IMR-90 (cell line): ENCODE results near the gene CDX1. TPM values are rescaled to one million over a fixed set of nuclear protein-coding genes. Genes with fewer than 3 reads are reported as not detected.

Experiments
- ATAC-seq: fragments of 200-7000 bp; cut with Tn5 transposase; 2 replicates; pipeline ENCODE4 v1.9.1; 2020; ENCODE audit warnings: low read depth, mild to moderate bottlenecking, moderate library complexity
- BruUV-seq: library from RNA; stranded (reverse); fragments of 400-500 nt; replicated peaks from 2 replicates; lab custom pipeline; 2021; lab: Mats Ljungman, UMichigan
- CTCF ChIA-PET: fragments of 300-600 bp; formaldehyde crosslinking; extraction: SDS; loops from one replicate; lab custom pipeline; 2021; ENCODE audit warnings: antibody characterized with exemption; lab: Yijun Ruan, JAX
- POLR2A ChIA-PET: fragments of 300-600 bp; sonication (Branson Sonifier 250); formaldehyde crosslinking; loops from one replicate; lab custom pipeline; 2022; ENCODE audit warnings: antibody characterized with exemption; ENCODE audit not compliant: unreplicated experiment; lab: Charles Lee
- DNase-seq: peaks from one replicate; pipeline ENCODE4 v3.0.0; 2013
- H2AFZ ChIP-seq: replicated peaks from 2 replicates; pipeline ENCODE3; 2013; ENCODE audit warnings: low read length, mild to moderate bottlenecking; ENCODE audit not compliant: poor library complexity
- H2AK5ac ChIP-seq: 2 replicates; pipeline ENCODE4 v1.6.1; 2013; ENCODE audit warnings: low read depth, low read length, inconsistent platforms
- H2AK9ac ChIP-seq: replicated peaks from 2 replicates; pipeline ENCODE3; 2013; ENCODE audit warnings: mild to moderate bottlenecking, low read depth, low read length, moderate library complexity; ENCODE audit not compliant: poor library complexity
- H2BK120ac ChIP-seq: 2 replicates; pipeline ENCODE4 v1.6.1; 2013; ENCODE audit warnings: low read depth, low read length, inconsistent platforms
- H2BK15ac ChIP-seq: 3 replicates; pipeline ENCODE4 v1.6.1; 2013; ENCODE audit warnings: low read depth, low read length, inconsistent platforms
- H2BK20ac ChIP-seq: 2 replicates; pipeline ENCODE4 v1.6.1; 2013; ENCODE audit warnings: low read depth, mild to moderate bottlenecking, inconsistent platforms, low read length, moderate library complexity
- H2BK5ac ChIP-seq: 2 replicates; pipeline ENCODE4 v1.6.1; 2013; ENCODE audit warnings: mild to moderate bottlenecking, low read depth, low read length, inconsistent platforms; ENCODE audit not compliant: poor library complexity, severe bottlenecking
- H3K14ac ChIP-seq: replicated peaks from 2 replicates; pipeline ENCODE4 v1.6.1; 2013; ENCODE audit warnings: low read depth, low read length, inconsistent platforms
- H3K18ac ChIP-seq: 2 replicates; pipeline ENCODE4 v1.6.1; 2013; ENCODE audit warnings: low read depth, low read length, control low read depth
- H3K23ac ChIP-seq: 2 replicates; pipeline ENCODE4 v1.6.1; 2013; ENCODE audit warnings: low read depth, low read length, inconsistent platforms
- H3K27ac ChIP-seq: 2 replicates; pipeline ENCODE4 v1.5.1; 2013; ENCODE audit warnings: mild to moderate bottlenecking, control low read depth, low read length; ENCODE audit not compliant: insufficient read depth
- H3K27me3 ChIP-seq: 2 replicates; pipeline ENCODE4 v1.6.1; 2013; ENCODE audit warnings: low read length; ENCODE audit not compliant: control insufficient read depth, insufficient read depth
- H3K36me3 ChIP-seq: 2 replicates; pipeline ENCODE4 v1.6.1; 2013; ENCODE audit warnings: low read length, mixed read lengths; ENCODE audit not compliant: control insufficient read depth, insufficient read depth
- H3K4ac ChIP-seq: 2 replicates; pipeline ENCODE4 v1.6.1; 2013; ENCODE audit warnings: low read depth, low read length, inconsistent platforms
- H3K4me1 ChIP-seq: 2 replicates; pipeline ENCODE4 v1.6.1; 2013; ENCODE audit warnings: low read length, mixed read lengths; ENCODE audit not compliant: control insufficient read depth, insufficient read depth
- H3K4me2 ChIP-seq: 2 replicates; pipeline ENCODE4 v1.6.1; 2013; ENCODE audit warnings: low read depth, mild to moderate bottlenecking, control low read depth, low read length, moderate library complexity
- H3K4me3 ChIP-seq: 2 replicates; pipeline ENCODE4 v1.5.1; 2013; ENCODE audit warnings: low read depth, mild to moderate bottlenecking, control low read depth, low read length, moderate library complexity; ENCODE audit not compliant: insufficient read depth
- H3K56ac ChIP-seq: 2 replicates; pipeline ENCODE4 v1.6.1; 2013; ENCODE audit warnings: low read length, inconsistent platforms; ENCODE audit not compliant: insufficient read depth; ENCODE audit errors: extremely low read depth
- H3K79me1 ChIP-seq, 2 experiments: 2 replicates each; pipeline ENCODE4 v1.6.1; 2013; ENCODE audit warnings: low read length in 2 of 2, inconsistent platforms in 1 of 2, low read depth in 1 of 2
- H3K9ac ChIP-seq: 2 replicates; pipeline ENCODE4 v1.6.1; 2013; ENCODE audit warnings: low read depth, low read length, control low read depth
- H3K9me1 ChIP-seq: 2 replicates; pipeline ENCODE4 v1.6.1; 2013; ENCODE audit warnings: low read length, inconsistent platforms; ENCODE audit not compliant: insufficient read depth
- H3K9me3 ChIP-seq: 2 replicates; pipeline ENCODE4 v1.6.1; 2013; ENCODE audit warnings: low read length; ENCODE audit not compliant: control insufficient read depth, insufficient read depth
- H4K20me1 ChIP-seq: 2 replicates; pipeline ENCODE4 v1.6.1; 2013; ENCODE audit warnings: low read length, inconsistent platforms; ENCODE audit not compliant: insufficient read depth
- H4K5ac ChIP-seq: 2 replicates; pipeline ENCODE4 v1.6.1; 2013; ENCODE audit warnings: mild to moderate bottlenecking, low read depth, low read length, control low read depth
- H4K8ac ChIP-seq, 2 experiments: 2 replicates each; pipeline ENCODE4 v1.6.1; 2013; ENCODE audit warnings: low read depth in 2 of 2, low read length in 2 of 2, control low read depth in 1 of 2, inconsistent platforms in 1 of 2
- H4K91ac ChIP-seq: 2 replicates; pipeline ENCODE4 v1.6.1; 2013; ENCODE audit warnings: low read depth, low read length, inconsistent platforms; ENCODE audit not compliant: insufficient read depth
- BHLHE40 ChIP-seq: fragments of 150-350 bp; IDR thresholded peaks from 2 replicates; pipeline ENCODE4 v1.6.1; 2016; ENCODE audit warnings: mild to moderate bottlenecking, low read depth, low read length
- CHD1 ChIP-seq: IDR thresholded peaks from 2 replicates; pipeline ENCODE4 v1.6.1; 2012; ENCODE audit warnings: low read depth, low read length, improper control_type of control experiment
- FOS ChIP-seq: fragments of 150-350 bp; IDR thresholded peaks from 2 replicates; pipeline ENCODE4 v1.6.1; 2016; ENCODE audit warnings: low read depth, low read length
- MAFK ChIP-seq: IDR thresholded peaks from 2 replicates; pipeline ENCODE4 v1.6.1; 2012; ENCODE audit warnings: low read depth, low read length, improper control_type of control experiment
- MAZ ChIP-seq: IDR thresholded peaks from 2 replicates; pipeline ENCODE4 v1.6.1; 2012; ENCODE audit warnings: low read depth, mild to moderate bottlenecking, low read length, improper control_type of control experiment, moderate library complexity, borderline replicate concordance
- MXI1 ChIP-seq: IDR thresholded peaks from 2 replicates; pipeline ENCODE4 v1.6.1; 2012; ENCODE audit warnings: low read depth, mild to moderate bottlenecking, low read length, moderate library complexity, borderline replicate concordance
- NFE2L2 ChIP-seq: fragments of 150-350 bp; IDR thresholded peaks from 2 replicates; pipeline ENCODE4 v1.6.1; 2016; ENCODE audit warnings: low read depth, mild to moderate bottlenecking, low read length
- POLR2A ChIP-seq: IDR thresholded peaks from 2 replicates; pipeline ENCODE4 v1.6.1; 2012; ENCODE audit warnings: mild to moderate bottlenecking, low read depth, low read length
- RAD21 ChIP-seq: IDR thresholded peaks from 2 replicates; pipeline ENCODE4 v1.6.1; 2012; ENCODE audit warnings: low read length, improper control_type of control experiment
- RFX5 ChIP-seq: IDR thresholded peaks from 2 replicates; pipeline ENCODE4 v1.8.0; 2012; ENCODE audit warnings: low read depth, mild to moderate bottlenecking, low read length, moderate library complexity
- SMC3 ChIP-seq: fragments of 150-350 bp; IDR thresholded peaks from 2 replicates; pipeline ENCODE4 v1.6.1; 2016; ENCODE audit warnings: low read depth, mild to moderate bottlenecking, antibody characterized with exemption, low read length, moderate library complexity
- WGBS, 2 experiments: methylation state at CpG; one replicate each; pipeline versions ENCODE4 v1.1.5 to v1.1.7; 2013; ENCODE audit warnings: missing lambda C conversion rate in 2 of 2; ENCODE audit not compliant: insufficient read length in 1 of 2; ENCODE audit errors: extremely low coverage in 2 of 2; 5-methylcytosine and 5-hydroxymethylcytosine counted together
- dilution Hi-C: fragments of 300-500 bp; cut with HindIII; formaldehyde crosslinking; loops from one replicate; pipeline ENCODE4 v1.14.3; 2018; ENCODE audit warnings: low sequenced_read_pairs; ENCODE audit not compliant: unreplicated experiment
- in situ Hi-C: fragments of 300-500 bp; cut with MboI; formaldehyde crosslinking; loops from 3 replicates; pipeline ENCODE4 v1.14.3; 2019; ENCODE audit warnings: low sequenced_read_pairs, inconsistent platforms, mixed read lengths
- intact Hi-C: fragments of 100-400 bp; cut with micrococcal nuclease; formaldehyde crosslinking; loops from 2 replicates; pipeline ENCODE4 v1.10.0; 2022
- polyA plus RNA-seq, 3 experiments: library from polyadenylated mRNA; depleted of rRNA; stranded (reverse); fragments of >200 nt; gene quantifications; 2 replicates each; pipeline ENCODE4 v1.2.3, GENCODE V29; 2012; ENCODE audit warnings: low replicate concordance in 1 of 3
- total RNA-seq: library from RNA; depleted of rRNA; stranded (reverse); fragments of >200 nt; gene quantifications from 2 replicates; pipeline ENCODE4 v1.2.3, GENCODE V29; 2012
- TF ChIP-seq, protein P1 (sequence below): fragments of 150-350 bp; IDR thresholded peaks from 2 replicates; pipeline ENCODE4 v1.6.1; 2016; ENCODE audit warnings: low read depth, mild to moderate bottlenecking, low read length, moderate library complexity, borderline replicate concordance
- TF ChIP-seq, protein P2 (sequence below): conservative IDR thresholded peaks from 2 replicates; pipeline ENCODE4 v1.5.1; 2012; ENCODE audit warnings: mild to moderate bottlenecking, low read depth, low read length, improper control_type of control experiment
- TF ChIP-seq, protein P3 (sequence below): fragments of 150-350 bp; IDR thresholded peaks from 2 replicates; pipeline ENCODE4 v1.6.1; 2017; ENCODE audit warnings: mild to moderate bottlenecking, antibody characterized with exemption, low read length, low read depth

The CDX1 gene
- total and polyA plus RNA-seq, 2 of the 4 experiments (the other 2 are of a cell fraction), result 0.18 to 0.24 TPM

DNA sequence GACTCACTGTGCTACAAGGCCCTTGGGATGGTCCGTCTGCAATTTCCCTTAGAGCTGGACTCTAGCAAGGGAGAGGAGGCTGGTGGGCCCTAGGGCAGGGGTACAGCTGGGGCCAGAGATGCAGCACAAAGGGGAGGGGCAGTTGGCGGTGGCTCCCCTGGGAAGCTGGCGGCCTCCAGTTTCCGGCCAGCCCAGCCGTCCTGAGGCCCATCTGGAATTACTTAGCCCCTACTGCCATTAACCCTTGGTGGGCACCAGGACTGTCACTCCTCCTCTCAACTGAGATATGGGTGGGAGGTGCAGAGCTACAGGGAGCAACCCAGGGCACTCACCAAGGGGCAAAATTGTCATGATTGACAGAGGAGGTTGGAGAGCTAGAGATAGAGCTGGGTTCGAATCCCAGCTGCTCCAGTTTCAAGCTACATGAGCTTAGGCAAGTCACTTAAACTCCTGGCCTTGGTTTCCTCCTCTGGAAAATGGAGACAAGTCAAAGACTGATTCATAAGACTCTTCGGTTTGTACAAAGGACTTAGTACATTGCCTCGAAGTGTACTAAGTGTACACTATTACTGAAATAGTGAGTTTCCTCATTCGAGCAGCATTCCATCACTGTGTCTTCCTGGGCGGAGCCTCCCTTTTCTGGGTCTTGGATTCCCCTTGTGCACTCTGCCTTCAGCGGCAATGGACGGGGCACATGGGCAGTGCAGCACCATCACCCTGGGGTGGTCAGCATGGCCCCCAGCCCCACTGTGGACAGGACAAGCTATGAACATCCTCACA is 8.2 kb upstream of the CDX1 start:
- Histone ChIP-seq H3K4ac (peak overlapping the region; percentile 93), H3K14ac (peak overlapping the region; percentile 87), H3K56ac (peak overlapping the region; percentile 56; the same call in 1 of the 2 replicates), H2BK15ac (peak overlapping the region; percentile 77; the same call in 2 of the 3 replicates), H3K79me1 (peaks cover 2 to 47% of the 10 kb centered on the region in 2 experiments; a peak in 2 of 4 replicates), H3K4me1 (peaks cover 30% of the 10 kb centered on the region), H3K4me3 (no peak overlapping the region), H4K8ac (peak overlapping the region; percentile 5 to 88; a peak in 3 of 4 replicates), H4K91ac (peak overlapping the region; percentile 89), H3K27me3 (no peaks in the 10 kb centered on the region), H3K18ac (peak overlapping the region; percentile 42), H2AK9ac (peak overlapping the region; percentile 74), H3K9ac (no peak overlapping the region), H3K4me2 (no peak overlapping the region), H2BK120ac (peak overlapping the region; percentile 91), H3K27ac (peak overlapping the region; percentile 5; the same call in 1 of the 2 replicates), H2BK20ac (peak overlapping the region; percentile 94), H4K20me1 (peaks cover 12% of the 10 kb centered on the region; the same call in 1 of the 2 replicates), H3K9me3 (no peaks in the 10 kb centered on the region), H2AK5ac (peak overlapping the region; percentile 98), H3K36me3 (peaks cover 4% of the 10 kb centered on the region; the same call in 1 of the 2 replicates), H4K5ac (peak overlapping the region; percentile 58), H2AFZ (peak overlapping the region; percentile 79), H3K23ac (peak overlapping the region; percentile 83), H3K9me1 (peaks cover 35% of the 10 kb centered on the region), H2BK5ac (peak overlapping the region; percentile 38)
- no TSS peak for BruUV-seq
- WGBS, 2 experiments, result 100% methylated on average over 1 of the region's 12 CpGs; no CpG with 5 or more reads in 1 of the 2 experiments
- in situ Hi-C loops (no loop called here), intact Hi-C loops (no loop called here), dilution Hi-C loops (no loop called here)
- DNase-seq, result peak; percentile 40
- ChIA-PET CTCF (interaction anchor here (1.4 kb wide), 1 partner anchor 28 kb away, joined by 3 read pairs; no protein-coding TSS in a partner anchor), POLR2A (no interaction called here)
- ATAC-seq, result no peak
- no peak for TF ChIP-seq MXI1
- TF ChIP-seq RAD21, result no peak
- TF ChIP-seq, protein P1, sequence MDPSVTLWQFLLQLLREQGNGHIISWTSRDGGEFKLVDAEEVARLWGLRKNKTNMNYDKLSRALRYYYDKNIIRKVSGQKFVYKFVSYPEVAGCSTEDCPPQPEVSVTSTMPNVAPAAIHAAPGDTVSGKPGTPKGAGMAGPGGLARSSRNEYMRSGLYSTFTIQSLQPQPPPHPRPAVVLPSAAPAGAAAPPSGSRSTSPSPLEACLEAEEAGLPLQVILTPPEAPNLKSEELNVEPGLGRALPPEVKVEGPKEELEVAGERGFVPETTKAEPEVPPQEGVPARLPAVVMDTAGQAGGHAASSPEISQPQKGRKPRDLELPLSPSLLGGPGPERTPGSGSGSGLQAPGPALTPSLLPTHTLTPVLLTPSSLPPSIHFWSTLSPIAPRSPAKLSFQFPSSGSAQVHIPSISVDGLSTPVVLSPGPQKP, result no peak
- TF ChIP-seq CHD1, result no peak
- no peak for TF ChIP-seq SMC3
- TF ChIP-seq, protein P2, sequence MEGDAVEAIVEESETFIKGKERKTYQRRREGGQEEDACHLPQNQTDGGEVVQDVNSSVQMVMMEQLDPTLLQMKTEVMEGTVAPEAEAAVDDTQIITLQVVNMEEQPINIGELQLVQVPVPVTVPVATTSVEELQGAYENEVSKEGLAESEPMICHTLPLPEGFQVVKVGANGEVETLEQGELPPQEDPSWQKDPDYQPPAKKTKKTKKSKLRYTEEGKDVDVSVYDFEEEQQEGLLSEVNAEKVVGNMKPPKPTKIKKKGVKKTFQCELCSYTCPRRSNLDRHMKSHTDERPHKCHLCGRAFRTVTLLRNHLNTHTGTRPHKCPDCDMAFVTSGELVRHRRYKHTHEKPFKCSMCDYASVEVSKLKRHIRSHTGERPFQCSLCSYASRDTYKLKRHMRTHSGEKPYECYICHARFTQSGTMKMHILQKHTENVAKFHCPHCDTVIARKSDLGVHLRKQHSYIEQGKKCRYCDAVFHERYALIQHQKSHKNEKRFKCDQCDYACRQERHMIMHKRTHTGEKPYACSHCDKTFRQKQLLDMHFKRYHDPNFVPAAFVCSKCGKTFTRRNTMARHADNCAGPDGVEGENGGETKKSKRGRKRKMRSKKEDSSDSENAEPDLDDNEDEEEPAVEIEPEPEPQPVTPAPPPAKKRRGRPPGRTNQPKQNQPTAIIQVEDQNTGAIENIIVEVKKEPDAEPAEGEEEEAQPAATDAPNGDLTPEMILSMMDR, result no peak
- TF ChIP-seq, protein P3, sequence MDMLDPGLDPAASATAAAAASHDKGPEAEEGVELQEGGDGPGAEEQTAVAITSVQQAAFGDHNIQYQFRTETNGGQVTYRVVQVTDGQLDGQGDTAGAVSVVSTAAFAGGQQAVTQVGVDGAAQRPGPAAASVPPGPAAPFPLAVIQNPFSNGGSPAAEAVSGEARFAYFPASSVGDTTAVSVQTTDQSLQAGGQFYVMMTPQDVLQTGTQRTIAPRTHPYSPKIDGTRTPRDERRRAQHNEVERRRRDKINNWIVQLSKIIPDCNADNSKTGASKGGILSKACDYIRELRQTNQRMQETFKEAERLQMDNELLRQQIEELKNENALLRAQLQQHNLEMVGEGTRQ, result no peak
- TF ChIP-seq NFE2L2, result no peak
- no peak for TF ChIP-seq MAZ
- TF ChIP-seq RFX5, result no peak
- no peak for TF ChIP-seq POLR2A
- TF ChIP-seq FOS, result no peak
- TF ChIP-seq BHLHE40, result no peak
- TF ChIP-seq MAFK, result no peak
